HG03095 (cell line): ENCODE data around the gene GPC5.
"Not testable (repeated sequence)": the region's sequence is repeated elsewhere in the genome, so short reads cannot be mapped to it uniquely, and the experiment has no call there.

Experiments used
- ATAC-seq: cut with Tn5 transposase; IDR thresholded peaks from one replicate; pipeline ENCODE4 v1.9.1; 2021; ENCODE audit warnings: moderate library complexity; ENCODE audit not compliant: unreplicated experiment

GPC5 gene

GRCh38 chr13:91762957-91763356, 364.5 kb downstream of the GPC5 start:
- no peak for ATAC-seq

DNA sequence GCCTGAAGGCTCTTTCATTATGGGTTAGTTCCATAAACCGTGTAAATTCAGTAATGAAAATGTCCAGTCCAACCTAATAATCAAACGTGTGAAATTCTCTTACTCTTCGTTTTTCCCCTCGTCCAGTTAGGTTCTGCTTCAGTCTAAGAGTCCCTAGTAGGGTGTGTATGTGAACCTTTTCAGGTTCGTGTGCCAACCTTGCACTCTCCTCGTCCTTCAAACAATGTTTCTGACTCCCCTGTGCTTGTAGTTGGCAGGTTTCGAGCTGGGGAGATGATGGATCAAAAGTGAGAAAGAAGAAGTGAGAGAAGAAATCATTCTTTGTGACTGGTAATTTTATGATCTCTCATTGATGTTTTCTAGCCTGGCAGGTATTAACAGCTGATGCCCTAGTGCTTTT, 366.1 kb downstream of the GPC5 start:
- no peak for ATAC-seq

- ATAC-seq: no peak
Observed at GRCh38 chr13:91767651-91768050, 369.2 kb downstream of the GPC5 start.

DNA sequence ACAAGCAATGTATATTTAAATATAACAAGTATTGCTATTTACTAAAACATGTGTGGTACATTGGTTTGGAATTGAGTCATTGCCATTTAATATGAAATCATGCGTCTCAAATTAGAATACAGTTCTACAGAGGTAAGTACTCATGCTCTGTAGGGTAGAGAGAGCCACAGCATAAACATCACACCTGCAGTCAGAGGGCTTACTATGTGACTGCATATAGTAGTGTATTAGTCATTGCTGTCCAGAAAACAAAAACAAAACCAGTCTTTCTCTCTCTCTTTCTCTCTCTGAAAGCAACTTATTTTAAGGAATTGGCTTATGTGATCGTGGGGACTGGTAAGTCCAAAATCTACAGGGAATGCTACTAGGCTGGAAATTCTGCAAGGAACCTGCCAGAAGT, 370.3 kb downstream of the GPC5 start:
- ATAC-seq: no peak

DNA sequence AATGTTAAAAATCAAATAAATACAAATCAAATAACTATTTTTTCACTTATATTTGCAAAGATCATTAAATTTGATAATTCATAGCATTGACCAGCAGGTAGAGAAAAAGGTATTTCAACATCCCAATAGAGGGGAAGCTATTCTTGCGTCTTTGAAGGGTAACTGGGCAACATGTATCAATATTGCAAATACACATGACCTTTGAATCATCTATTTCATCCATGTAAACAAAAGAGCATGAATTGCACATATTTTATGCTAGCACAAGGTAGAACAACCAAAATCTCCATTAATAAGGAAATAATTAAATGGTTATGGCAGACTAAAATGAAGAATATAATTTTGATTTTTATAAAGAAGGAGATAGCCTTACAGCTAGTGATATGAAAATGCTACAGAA, 372.8 kb downstream of the GPC5 start:
- ATAC-seq: no peak

GRCh38 chr13:91773591-91774227, 375.3 kb downstream of the GPC5 start:
- ATAC-seq: no peak

- no peak for ATAC-seq
Observed at GRCh38 chr13:91774397-91774796, 376.0 kb downstream of the GPC5 start.

DNA sequence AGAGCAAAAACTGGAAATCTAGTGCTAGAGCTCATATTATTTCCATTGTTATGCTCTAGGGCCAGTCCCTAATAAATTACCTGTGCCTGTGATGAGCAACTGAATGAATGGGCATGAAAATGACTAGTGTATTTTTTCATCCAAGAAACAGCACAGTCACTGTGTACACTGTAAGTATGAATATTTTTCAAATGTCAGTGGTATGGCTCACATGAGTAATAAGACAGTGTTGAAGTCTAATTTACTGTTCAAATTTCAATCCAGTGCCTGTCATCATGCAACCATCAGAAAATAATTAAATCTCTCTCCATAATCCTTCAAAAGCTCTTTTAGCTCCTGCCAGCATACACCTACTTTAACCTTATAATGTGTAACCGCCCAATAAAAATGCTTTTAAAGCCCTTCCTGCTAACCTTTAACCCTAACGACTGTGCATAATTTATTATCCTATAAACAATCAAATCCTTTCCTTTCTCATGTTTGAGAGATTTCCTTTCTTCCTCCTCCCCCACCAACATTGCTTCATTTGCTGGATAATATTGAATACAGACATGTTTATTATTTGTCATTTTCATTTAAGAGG, 378.3 kb downstream of the GPC5 start:
- no peak for ATAC-seq

GRCh38 chr13:91778123-91778522, 379.7 kb downstream of the GPC5 start:
- ATAC-seq: no peak

DNA sequence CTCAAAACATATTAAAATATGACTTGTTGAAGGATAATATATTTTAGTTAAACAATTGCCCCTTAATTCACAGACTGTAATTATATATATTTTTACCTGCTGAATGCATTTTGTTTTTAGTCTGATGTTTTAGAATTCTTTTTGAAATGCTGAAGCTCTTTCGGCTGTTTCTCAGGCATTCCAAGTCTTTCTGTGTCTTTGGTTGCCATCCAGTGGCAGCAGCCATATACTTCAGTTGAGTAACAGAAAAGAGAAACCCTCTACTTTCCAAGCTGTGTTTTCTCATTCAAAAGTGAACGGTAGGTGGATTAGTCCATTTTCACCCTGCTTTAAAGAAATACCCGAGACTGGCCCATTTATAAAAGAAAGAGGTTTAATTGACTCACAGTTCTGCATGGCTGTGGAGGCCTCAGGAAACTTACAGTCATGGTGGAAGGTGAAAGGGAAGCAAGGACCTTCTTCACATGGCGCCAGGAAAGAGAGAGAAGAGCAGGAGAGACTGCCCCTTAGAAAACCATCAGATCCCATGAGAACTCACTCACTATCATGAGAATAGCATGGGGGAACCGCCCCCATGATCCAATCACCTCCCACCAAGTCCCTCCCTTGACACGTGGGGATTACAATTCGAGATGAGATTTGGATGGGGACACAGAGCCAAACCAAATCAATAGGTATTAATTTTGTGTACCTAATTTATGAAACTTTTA, 383.7 kb downstream of the GPC5 start:
- not testable (repeated sequence) for ATAC-seq

- no peak for ATAC-seq
Observed at GRCh38 chr13:91785431-91786119, 387.2 kb downstream of the GPC5 start.

- ATAC-seq: no peak
Observed at GRCh38 chr13:91792054-91792453, 393.6 kb downstream of the GPC5 start.

GRCh38 chr13:91797567-91797966, 399.1 kb downstream of the GPC5 start:
- ATAC-seq: no peak

DNA sequence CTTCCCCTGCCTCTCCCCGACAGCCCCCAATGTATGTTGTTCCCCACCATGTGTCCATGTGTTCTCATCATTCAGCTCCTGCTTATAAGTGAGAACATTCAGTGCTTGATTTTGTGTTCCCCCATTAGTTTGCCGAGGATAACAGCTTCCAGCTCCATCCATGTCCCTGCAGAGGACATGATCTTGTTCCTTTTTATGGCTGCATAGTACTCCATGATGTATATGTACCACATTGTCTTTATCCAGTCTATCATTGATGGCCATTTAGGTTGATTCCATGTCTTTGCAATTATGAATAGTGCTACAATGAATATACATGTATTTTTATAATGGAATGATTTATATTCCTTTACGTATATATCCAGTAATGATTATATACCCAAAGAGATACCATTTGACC, 399.9 kb downstream of the GPC5 start:
- ATAC-seq: not testable (repeated sequence)

DNA sequence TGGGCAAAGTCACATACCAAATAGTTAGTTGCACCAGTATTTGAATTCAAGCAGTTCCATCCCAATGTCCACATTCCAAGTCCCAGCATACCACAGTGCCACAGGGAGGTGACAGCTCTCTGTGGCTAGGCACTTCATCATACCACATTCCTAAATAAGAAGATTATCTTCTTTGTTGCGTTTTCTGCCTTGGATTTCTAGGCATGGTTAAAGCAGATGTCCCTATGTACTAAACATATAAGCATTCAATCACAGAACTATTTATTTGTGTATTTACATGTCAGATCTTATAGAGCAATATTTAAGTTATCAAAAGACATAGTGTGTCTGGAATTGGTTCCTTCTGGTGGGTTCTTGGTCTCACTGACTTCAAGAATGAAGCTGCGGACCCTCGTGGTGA, 403.4 kb downstream of the GPC5 start:
- not testable (repeated sequence) for ATAC-seq

GRCh38 chr13:91802957-91803356, 404.5 kb downstream of the GPC5 start:
- no peak for ATAC-seq

DNA sequence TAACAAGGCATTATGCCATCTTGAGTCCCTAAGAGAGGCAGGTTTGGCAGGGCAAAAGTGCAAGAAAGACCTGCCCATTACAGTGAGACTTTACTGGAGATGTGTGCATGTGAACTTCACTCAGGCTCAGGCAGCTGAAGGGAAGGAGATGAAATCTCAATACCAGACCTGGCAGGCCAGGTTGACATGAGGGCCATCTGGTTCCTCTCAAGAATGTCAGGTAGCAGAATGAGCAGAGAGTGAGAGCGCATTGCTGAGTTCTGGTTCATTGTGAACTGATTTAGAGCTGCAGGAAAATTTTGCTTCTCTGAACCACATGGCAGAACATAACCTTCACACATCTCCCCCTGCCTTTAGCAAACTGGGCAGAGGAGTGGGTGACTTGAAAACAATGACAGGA, 406.3 kb downstream of the GPC5 start:
- no peak for ATAC-seq

GRCh38 chr13:91805605-91806004, 407.2 kb downstream of the GPC5 start:
- no peak for ATAC-seq

- no peak for ATAC-seq
Observed at GRCh38 chr13:91809161-91809560, 410.7 kb downstream of the GPC5 start.

- no peak for ATAC-seq
Observed at GRCh38 chr13:91813253-91813652, 414.8 kb downstream of the GPC5 start.

DNA sequence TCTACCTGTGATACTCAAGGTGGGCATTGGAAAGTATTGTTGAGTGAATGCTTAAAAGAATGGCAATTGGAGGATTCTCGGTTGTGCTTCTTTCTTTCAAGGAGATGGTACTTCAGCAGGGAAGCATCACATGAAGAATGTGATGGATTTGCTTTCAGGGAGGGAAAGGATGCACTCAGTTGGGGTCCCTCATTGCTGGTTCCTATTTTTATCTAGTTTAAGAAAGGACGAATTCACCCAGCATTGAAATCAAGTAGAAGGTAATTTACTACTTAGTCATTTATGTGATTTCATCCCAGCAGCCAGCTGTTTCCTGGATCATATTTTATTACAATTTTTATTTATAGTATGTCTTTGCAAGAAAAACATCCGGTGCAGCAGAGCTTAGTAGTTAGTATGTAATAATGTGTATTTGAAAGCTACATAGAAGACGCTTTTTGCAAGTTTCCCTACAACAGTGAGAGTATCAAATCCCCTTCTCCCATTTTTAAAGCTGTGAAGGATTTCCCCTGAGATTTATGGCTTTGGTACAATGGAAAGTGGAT, 417.9 kb downstream of the GPC5 start:
- ATAC-seq: no peak

DNA sequence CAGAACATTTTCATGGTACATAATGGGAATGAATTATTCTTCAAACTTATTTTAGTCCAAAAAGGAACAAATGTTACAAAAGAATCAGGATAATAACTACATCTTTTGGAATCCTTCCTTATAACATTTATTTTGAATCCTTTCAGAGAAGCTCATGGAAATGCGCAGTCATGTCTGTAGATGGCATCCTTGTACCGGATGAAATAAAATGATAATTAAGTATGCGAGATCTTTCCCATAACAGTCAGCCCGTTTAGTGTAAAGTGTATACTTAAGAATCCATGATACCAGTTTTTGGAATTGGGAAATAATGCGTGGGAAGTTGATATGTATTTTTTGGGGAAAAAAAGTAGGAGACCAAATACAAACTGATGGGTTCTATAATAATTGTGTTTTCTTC, 418.8 kb downstream of the GPC5 start:
- ATAC-seq: no peak
